ENCODE results near the gene PCDHA1.

Gene PCDHA1

GRCh38 chr5:140926443-140927227, 140.7 kb downstream of the PCDHA1 start:
- DNase-seq = peak; percentile 85

DNA sequence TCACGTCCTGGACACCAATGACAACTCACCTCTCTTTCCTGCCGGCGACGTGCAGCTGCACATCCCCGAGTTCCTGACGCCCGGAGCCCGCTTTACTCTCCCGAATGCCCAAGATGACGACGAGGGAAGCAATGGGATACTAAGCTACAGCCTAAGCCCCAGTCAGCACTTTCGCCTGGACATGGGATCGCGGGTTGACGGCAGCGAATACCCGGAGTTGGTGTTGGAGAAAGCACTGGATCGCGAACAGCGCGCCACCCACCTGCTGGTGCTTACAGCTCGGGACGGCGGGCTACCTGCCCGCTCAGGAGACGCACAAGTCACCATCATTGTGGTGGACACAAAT, 141.3 kb downstream of the PCDHA1 start:
- no peak for DNase-seq

GRCh38 chr5:140934964-140935606, 149.1 kb downstream of the PCDHA1 start:
- DNase-seq = no peak

DNA sequence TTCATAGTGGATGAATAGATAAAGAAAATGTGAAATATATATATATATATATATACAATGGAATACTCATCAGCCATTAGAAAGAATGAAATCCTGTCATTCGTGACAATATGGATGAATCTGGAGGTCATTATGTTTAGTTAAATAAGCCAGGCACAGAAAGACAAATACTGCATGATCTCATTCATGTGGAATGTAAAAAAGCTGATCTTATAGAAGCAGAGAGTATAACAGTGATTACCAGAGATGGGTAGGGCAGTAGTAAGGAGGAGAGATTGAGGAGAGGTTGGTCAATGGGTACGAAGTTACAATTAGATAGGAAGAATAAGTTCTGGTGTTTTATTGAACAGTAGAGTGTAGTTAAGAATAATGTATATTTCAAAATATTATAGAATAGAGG, 160.6 kb downstream of the PCDHA1 start:
- no peak for DNase-seq

DNA sequence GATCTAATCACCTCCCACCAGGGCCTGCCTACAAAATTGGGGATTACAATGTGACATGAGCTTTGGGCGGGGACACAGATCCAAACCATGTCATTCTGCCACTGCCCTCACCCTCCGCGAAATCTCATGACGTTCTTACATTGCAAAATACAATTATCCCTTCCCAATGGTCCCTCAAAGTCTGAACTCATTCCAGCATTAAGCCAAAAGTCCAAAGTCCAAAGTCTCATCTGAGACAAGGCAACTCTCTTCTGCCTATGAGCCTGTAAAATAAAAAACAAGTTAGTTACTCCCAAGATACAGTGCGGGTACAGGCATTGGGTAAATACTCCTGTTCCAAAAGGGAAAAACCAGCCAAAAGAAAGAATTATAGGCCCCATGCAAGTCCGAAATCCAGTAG, 165.7 kb downstream of the PCDHA1 start:
- DNase-seq = no peak

DNA sequence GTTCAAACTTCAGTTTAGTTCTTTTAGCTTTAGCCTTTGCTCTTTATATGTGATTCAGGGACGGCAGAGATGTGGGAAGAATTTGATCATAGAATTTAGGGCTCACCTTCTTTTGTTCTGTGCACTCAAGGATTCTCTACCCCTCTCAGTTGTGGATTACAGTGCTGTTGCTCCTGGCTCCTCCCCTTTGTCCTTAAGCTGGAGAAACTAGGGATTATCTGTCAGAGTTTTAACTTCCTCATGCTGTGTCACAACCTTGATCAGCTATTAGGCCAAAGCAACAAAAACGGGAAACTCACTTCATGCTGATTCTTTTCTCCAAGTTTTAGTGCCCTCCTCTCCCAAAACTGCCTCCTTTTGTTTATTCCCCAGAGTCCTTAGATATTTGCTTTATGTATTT, 167.3 kb downstream of the PCDHA1 start:
- no peak for DNase-seq

DNA sequence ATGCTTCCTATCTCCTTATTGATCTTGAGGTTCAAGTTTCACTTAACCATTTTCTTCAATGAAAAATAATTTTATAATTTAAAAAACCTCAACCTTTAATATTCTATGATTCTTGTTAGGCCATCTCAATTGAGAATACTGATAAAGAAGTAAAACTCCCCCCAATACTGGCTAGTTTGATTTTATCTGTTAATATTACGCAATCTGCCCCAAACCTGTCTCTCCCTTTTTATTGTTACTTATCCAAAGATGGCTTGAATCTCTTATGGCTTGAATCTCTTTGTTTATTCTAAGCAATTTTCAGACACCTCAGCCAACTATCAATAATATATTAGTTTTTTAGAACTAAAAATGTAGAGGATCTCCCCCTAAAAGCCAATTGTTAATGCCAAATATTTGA, 176.2 kb downstream of the PCDHA1 start:
- no peak for DNase-seq

DNA sequence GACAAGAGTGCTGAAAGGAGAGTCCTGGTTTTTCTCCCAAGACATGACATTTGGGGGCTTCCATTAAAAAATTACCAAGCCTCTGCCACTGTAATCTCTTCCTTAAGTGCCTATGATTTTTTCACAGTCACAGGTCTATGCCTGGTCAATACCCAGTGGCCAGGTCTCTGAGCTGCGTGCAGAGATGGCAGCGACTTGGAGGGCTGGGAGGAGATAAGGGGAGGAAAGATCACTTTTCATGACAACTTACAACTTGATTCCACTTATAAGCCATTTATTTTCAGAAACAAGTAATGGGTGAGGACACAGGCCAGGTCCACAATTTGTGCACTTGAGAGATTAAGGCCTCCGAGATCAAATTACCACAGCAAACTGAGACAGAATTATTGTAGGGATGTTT, 178.4 kb downstream of the PCDHA1 start:
- DNase-seq = no peak

GRCh38 chr5:140965905-140966292, 180.0 kb downstream of the PCDHA1 start:
- DNase-seq = no peak

GRCh38 chr5:140966293-140967225, 180.6 kb downstream of the PCDHA1 start, which contains the start of gene PCDHAC2:
Gene PCDHAC2 (plus strand): TSS chr5:140966476. CDS start chr5:140966767, 291 bp downstream.
- peak; percentile 68 for DNase-seq

- DNase-seq = peak; percentile 7
Measured at GRCh38 chr5:140967226-140967893, 181.4 kb downstream of the PCDHA1 start.

DNA sequence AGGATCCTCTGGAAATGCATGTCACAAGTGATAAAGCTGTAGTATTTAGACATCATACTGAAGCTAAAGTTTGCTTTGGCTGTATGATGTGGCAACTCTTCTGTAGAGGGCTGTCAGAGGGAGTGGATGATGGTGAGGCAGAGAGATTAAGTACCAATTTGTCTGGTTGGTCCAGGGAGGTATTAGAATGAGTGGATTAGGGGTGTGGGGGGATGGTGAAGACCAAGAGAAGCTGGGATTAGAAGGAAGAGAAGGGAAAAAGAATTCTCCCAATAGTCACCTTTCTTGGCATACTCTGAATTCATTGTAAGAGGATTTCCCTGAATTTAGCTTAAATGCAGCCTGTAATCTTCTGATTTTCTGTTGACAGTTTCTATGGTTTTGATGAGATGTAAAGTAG, 183.9 kb downstream of the PCDHA1 start:
- no peak for DNase-seq

DNA sequence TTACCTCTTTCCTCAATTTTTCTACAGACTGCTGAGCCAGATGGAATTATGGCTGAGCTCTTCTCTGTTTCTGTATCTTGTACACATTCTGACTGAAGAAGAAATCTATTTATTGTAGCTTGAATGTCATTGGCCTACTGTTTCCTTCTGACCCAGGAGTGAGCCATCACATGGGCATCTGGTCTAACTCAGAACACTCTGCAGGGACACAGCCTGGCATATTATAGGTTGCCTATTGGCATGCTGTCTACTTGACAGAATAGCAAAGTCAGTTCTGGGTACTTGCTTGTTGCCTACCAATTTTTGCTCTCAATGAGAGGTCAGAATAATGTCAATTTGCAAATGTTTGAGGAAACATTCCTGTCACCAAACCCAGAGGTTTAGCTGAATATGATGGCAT, 187.6 kb downstream of the PCDHA1 start:
- DNase-seq = no peak

DNA sequence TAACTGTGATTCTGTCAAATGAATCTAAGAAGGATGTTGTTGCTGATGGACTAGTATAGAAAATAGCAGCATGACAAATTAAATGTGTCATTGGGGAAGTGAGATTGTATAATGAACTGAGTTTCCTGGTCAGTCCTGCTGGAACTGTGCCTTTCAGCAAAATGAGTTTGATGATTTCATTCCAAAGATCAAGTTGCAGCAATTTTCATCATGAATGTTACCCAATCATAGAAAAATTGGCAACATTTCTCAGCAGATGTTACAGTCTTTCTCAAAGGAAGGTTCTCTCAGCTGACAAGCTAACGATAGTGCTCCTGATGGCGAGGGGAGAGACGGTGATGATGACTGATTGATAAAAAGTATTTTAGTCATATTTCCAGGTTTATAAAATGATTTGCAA, 191.1 kb downstream of the PCDHA1 start:
- DNase-seq = no peak

DNA sequence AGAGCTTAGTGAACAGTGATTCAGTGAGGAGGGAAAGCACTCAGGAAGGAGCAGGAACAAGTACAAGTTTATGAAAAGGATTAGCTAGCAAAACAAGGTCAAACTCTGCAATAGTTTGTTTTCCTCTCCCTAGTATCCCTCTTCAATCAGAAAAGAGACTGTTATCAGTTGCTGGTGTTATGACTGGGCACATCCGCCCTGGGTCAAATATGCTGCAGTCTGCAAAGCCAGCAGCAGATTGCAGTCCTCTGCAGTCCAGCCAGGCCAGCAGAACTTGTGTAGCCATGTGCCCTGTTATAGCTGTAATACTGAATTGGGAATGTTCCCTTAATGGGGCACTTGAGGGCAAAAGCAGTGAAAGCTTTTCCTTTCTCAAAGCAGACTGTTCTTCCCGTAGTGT, 192.3 kb downstream of the PCDHA1 start:
- DNase-seq = no peak

DNA sequence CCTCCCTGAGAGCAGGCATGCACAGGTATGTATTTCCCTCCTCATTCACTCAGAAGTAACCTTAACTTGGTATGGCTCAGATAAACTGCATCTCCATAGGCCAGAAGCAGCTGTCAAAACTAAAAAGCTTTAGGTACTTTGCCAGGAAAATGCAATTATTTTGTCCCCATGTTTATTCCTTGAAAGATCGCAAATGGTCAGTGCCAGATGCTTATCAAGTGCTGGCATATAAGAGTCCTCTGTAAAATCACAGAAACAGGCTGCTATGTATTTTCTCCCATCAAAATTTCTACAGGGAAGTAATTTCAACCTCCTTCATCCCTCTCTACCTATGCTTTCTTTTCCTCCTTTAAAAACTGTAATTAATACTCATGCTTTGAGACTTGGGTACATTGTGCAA, 193.0 kb downstream of the PCDHA1 start:
- no peak for DNase-seq

DNA sequence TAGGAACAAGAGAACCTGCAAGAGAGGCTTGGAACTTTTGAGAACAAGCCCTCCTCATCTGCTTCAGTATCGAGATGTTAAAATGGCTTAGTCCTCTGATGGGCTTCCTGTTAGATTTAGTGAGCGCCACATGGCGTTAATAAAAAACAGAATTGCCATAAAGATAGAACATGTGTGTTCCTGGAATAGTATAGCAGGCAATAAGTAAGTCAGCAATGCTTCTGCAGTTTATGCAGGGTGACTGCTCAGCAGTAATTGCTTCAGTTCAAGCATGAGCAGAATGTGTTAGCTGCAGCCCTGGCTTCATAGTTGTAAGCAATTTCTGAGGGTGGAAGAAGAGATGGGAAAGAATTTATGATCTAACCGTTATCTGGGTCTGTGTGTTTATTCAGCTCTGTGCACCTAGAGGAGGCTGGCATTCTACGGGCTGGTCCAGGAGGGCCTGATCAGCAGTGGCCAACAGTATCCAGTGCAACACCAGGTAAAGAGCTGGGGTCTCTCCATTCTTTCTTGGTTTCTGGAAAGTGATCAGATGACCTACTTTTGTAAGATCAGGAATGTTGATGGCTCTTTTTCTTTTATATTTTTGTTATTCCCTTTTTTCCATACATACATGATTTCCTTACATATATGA, 196.3 kb downstream of the PCDHA1 start:
- no peak for DNase-seq

GRCh38 chr5:140986117-140986521, 200.2 kb downstream of the PCDHA1 start:
- peak; percentile 4 for DNase-seq

DNA sequence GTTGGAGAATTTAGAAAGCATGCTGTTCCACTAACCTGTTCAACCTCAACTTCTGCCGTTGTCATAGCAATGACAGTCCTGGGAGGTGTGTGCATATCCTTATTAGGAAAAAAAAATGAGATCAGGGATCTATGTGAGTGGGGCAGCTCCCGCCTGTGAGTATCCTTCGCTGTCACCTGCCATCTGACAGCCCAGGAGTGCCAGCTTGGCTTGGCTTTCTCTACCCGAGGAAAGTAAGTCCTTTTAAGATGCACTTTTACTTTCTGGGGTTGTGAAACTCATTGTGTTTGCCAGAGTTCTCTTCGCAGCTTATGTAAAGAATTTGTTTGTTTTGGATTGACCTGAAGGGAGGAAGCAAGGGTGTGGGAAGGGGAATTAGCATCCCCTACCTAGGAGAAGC, 202.2 kb downstream of the PCDHA1 start:
- no peak for DNase-seq

DNA sequence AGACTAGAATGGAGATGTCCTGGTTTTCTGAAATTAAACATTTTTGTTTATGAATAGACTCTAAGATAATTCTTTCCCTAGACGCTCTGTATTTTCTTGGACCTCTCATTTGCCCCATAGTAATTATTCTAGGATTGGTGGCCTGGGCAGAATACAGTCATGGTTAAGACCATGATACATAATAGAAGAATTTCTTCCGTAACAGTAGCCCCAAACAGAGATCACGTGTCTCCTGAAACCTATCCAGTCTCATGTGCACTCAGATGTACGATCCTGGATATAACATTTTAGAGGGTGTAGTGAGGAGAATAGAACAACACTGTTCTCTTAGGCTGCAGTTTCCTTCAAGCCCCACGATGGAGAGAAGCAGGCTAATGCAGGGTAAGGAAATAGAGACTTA, 202.7 kb downstream of the PCDHA1 start:
- DNase-seq = no peak

DNA sequence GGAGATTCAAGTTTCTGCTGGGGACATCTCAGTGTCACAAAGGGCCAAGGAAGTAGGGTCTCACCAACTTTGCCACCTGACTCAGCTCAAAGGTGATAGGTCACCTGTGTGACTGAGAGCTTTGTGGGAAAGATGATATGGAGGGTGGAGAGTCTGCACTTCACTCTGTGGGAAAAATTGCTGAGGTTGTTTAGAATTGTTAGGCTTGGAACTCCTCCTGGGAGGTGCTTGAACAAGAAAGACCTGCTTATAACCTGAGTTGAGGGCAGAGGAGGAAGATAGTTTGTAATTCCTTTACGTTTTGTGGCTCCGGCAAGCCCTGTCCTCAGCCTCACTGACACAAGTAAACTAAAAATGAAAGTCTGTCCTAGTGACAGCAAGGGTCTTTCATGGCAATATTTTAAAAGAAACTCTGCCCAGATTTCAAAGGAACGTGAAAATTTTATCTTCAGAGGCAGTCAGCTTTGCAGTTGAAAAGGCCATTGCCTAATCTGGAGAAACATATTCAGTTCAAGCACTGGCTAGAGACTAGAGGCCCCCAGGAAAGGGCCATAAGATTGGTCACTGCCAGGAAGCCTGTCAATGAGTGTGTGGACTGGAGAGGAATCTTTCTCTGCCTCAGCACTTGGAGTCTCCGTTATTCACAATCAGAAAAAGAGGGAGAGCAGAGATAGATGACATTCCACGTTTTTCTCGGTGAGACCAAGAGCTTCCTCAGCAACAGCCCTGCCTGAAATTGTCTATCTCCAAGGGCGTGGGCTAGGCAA, 203.5 kb downstream of the PCDHA1 start:
- DNase-seq = no peak

GRCh38 chr5:140992828-140993227, 206.9 kb downstream of the PCDHA1 start:
- DNase-seq = peak; percentile 1
